Femur (tissue), 1 donor: Measurements from ENCODE around the gene AFF2.

ENCODE experiments used
- DNase-seq: peaks from one replicate; pipeline ENCODE4 v3.0.0-alpha.2; 2017

AFF2 gene

DNA sequence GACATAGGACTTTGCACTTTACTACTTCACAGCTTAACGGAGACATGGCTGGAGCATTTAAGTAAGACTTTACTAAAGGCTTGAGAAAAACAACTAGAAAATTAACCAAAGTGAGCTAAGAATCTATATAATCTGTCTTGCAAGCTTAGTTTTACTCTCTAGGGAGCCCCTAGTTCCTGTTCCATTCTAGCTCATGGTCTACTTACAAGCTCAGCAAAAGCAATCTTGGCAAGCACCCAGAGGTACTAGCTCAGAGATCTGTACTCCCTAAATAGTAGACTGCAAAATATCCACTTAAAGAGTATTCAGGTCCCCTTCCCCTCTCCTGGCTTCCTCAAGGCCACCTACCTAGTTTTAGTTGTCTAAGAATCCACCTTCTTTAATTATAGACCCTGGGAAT, 535.7 kb downstream of the AFF2 start:
- no peak for DNase-seq

DNA sequence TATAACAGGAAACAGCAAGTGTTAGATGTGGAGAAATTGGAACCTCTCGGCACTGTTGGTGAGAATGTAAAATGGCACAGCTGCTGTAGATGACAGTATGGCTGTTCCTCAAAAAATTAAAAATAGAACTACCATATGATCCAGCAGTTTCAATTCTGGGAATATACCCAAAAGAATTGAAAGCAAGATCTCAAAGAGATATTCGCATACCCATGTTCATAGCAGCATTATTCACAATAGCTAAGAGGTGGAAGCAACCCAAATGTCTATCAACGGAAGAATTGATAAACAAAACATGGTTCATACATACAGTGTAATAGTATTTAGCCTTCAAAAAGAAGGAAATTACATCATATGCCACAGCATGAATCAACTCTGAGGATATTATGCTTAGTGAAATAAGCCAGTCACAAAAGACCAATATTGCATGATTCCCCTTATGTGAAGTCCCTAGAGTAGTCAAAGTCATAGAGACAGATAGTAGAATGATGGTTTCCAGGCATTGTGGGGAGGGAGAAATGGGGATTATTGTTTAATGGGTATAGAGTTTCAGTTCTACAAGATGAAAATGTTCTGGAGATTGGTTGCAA, 537.0 kb downstream of the AFF2 start:
- DNase-seq: no peak

DNA sequence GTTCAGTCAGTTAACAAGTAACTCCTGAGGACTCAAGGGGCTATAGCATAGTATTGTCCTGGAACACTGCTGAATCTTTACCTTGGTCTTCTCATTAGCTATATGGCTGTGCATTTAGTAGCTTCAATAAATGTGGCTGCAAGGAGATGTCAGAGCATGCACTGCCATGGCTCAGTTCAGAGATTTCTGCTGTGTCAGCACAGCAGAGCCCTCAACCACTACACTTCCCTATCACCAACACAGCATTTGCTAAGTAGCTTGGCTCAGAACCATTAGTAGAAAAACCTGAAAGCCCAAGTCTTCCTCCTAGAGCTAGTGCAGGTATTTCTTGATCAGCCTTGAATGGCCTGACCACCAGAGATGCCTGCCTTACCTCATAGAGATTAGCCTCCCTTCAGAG, 538.6 kb downstream of the AFF2 start:
- no peak for DNase-seq

DNA sequence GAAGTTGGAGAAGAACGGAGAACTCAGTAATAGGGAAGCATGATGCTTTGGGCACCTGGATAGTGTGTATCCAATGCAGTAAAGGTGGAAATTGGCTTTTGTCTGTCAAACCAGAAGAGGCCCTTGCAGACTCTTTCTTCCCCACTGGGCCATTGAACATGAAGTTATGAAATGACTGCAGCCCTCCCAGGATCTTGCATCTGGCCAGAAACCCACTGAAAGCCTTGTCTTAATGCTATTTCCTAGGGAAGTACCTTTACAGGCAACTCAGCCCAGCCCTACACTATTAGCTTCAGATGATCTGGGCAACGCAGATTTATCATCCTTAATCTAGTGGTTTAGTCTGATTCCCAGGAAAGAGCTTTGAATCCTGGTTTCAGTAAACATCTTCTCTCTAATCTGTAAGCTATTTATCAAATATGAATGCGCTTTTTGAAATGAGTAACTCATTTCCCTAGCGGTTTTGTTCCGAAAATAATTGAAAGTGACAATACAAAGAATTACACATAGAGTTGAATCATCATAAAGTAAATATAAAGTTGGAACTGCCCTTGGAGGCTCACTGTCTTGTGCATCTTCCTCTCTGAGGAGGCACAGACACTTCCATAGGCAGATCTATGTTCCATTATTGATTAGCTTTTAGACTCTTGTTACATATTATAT, 540.6 kb downstream of the AFF2 start:
- DNase-seq: no peak

DNA sequence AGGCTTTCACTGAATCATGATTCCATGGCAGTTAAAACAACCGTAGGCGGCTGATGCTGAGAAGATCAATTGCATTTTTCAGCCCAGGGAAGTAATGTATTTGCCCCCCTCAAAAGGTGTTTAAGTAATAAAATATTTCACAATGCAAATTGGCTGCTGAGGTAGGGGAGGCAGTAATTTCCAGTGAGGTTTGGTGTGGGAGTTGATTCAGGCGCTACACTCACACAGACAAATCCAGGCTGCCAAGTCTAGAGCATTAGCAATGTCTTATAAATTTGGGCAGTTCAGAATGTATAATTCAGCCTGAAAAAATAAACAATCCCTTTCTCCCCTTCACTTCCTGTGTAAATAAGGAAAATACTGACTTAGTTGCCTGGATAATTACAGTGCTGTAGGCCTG, 543.0 kb downstream of the AFF2 start:
- no peak for DNase-seq

DNA sequence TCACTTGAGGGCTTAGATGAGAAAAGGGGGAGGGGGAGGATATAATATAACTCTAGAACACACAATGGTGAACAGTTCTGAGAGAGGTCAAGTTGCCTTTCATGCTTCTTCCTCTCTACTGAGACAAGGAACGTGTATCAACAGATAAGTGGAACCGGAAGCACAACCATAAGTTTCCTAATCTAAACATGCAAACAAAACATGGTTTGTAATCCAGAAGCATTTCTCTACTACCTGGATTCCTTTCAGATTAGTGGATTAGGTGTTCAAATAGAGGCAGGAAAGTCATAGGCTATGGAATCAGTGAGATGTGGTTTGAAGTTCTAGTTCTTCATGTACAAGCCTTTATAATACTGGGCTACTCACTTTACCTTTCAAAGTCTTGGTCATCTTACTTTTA, 544.1 kb downstream of the AFF2 start:
- DNase-seq: no peak

DNA sequence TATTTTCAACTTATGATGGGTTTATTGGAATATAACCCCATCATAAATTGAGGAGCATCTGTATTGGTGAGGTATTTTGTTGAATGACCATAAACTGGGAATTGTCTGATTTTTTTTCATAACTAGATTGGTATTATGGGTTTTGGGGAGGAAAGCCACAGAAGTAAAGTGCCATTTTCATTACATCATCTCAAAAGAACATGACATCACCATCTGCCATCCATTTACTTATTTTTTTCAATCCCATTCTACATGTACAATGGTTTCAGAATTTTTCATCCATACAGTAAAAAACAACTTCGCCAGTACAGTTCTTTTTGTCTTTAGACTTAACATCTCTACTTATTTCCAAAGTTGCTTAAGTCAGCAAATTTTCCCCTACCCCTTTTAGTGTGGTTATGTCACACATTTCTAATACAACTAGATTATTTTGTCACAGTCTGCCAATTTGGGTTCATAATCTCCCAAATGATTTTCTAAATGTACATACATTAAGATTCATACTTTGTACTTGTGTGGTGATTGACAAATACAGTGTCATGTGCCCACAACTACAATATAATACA, 545.3 kb downstream of the AFF2 start:
- DNase-seq: no peak
